Vagina (tissue), 2 donors: ENCODE measurements around the gene TAF7L. TPM values are rescaled to one million over a fixed set of nuclear protein-coding genes. Genes with fewer than 3 reads are reported as not detected.

Experiments
- DNase-seq, 2 donors: peaks; one replicate each; pipeline ENCODE4 v3.0.0-alpha.2; 2017; ENCODE audit errors: extremely low spot score in 2 of 2
- H3K27ac ChIP-seq: fragments of 200-600 bp; sonication (generic); one replicate; pipeline ENCODE4 v1.5.1; 2019
- H3K27me3 ChIP-seq: fragments of 200-600 bp; sonication (generic); one replicate; pipeline ENCODE4 v1.5.1; 2019
- H3K36me3 ChIP-seq, 2 donors: fragments of 200-600 bp; sonication (generic); one replicate each; pipeline ENCODE4 v1.5.1; 2017 to 2019
- H3K4me1 ChIP-seq: fragments of 200-600 bp; sonication (generic); one replicate; pipeline ENCODE4 v1.5.1; 2019
- H3K4me3 ChIP-seq, 2 donors: fragments of 200-600 bp; sonication (generic); 1 replicate in 1 of 2; 2 replicates in 1 of 2; pipeline ENCODE4 v1.5.1; 2016 to 2019
- H3K9me3 ChIP-seq: fragments of 200-600 bp; sonication (generic); one replicate; pipeline ENCODE4 v1.5.1; 2019
- POLR2A ChIP-seq, 2 donors: fragments of 450-650 bp; IDR thresholded peaks; one replicate each; pipeline ENCODE4 v1.6.1; 2017; ENCODE audit warnings: antibody characterized with exemption in 2 of 2, mild to moderate bottlenecking in 2 of 2, moderate library complexity in 2 of 2
- POLR2AphosphoS5 ChIP-seq, 2 donors: sonication (generic); formaldehyde crosslinking; IDR thresholded peaks; one replicate each; pipeline ENCODE4 v1.9.0; 2017; ENCODE audit warnings: antibody characterized with exemption in 2 of 2, mild to moderate bottlenecking in 2 of 2, low read depth in 1 of 2; ENCODE audit not compliant: insufficient read depth in 1 of 2
- intact Hi-C: fragments of 100-400 bp; cut with DNase I; formaldehyde crosslinking; loops from one replicate; pipeline ENCODE4 v1.15.1; 2023
- total RNA-seq: library from RNA; depleted of rRNA; stranded (reverse); fragments of >200 nt; gene quantifications from one replicate; pipeline ENCODE4 v1.2.3, GENCODE V29; 2016
- TF ChIP-seq, protein P1 (sequence below), 3 experiments: fragments of 450-650 bp in 2 of 3; fragments of 200-600 bp in 1 of 3; sonication (generic) in 1 of 3; IDR thresholded peaks; one replicate each; pipeline ENCODE4 v1.5.1; 2017 to 2019; ENCODE audit warnings: antibody characterized with exemption in 3 of 3, mild to moderate bottlenecking in 2 of 3, moderate library complexity in 2 of 3

Gene TAF7L
- total RNA-seq, 1 donor from 2014 or later: 2.5 TPM

DNA sequence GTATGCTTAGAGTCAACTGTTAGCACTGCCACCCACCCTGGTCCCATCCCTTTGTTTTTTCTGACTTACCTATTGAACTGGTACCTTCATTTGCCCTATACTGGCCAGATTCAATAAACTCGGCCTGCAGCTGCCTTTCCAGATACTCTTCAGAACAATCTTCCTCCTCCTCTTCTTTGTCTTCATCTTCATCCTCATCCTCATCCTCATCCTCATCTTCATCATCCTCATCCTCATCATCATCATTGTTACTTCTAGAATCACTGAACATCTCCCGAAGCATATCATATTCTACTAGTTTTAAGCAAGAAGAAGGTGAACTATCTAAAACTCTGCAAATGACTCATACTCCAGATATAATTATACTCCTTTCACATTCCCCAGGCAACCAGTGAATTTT is 14.9 kb downstream of the TAF7L start:
- no peaks in the 10 kb centered on the region for H3K27me3 ChIP-seq
- TF ChIP-seq POLR2A (IDR thresholded peaks at IDR 0.05) (no peak), POLR2AphosphoS5 (IDR thresholded peaks at IDR 0.05; ENCODE audit: insufficient read depth in 1 of 2, low read depth in 1 of 2) (no peak)
- TF ChIP-seq, protein P1, sequence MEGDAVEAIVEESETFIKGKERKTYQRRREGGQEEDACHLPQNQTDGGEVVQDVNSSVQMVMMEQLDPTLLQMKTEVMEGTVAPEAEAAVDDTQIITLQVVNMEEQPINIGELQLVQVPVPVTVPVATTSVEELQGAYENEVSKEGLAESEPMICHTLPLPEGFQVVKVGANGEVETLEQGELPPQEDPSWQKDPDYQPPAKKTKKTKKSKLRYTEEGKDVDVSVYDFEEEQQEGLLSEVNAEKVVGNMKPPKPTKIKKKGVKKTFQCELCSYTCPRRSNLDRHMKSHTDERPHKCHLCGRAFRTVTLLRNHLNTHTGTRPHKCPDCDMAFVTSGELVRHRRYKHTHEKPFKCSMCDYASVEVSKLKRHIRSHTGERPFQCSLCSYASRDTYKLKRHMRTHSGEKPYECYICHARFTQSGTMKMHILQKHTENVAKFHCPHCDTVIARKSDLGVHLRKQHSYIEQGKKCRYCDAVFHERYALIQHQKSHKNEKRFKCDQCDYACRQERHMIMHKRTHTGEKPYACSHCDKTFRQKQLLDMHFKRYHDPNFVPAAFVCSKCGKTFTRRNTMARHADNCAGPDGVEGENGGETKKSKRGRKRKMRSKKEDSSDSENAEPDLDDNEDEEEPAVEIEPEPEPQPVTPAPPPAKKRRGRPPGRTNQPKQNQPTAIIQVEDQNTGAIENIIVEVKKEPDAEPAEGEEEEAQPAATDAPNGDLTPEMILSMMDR (IDR thresholded peaks at IDR 0.05): no peak
- no peak for DNase-seq
- no peaks in the 10 kb centered on the region for H3K4me1 ChIP-seq
- H3K36me3 ChIP-seq: no peaks in the 10 kb centered on the region
- intact Hi-C loops: no loop called here
- no peak overlapping the region for H3K4me3 ChIP-seq
- H3K27ac ChIP-seq: no peak overlapping the region
- H3K9me3 ChIP-seq: no peaks in the 10 kb centered on the region

DNA sequence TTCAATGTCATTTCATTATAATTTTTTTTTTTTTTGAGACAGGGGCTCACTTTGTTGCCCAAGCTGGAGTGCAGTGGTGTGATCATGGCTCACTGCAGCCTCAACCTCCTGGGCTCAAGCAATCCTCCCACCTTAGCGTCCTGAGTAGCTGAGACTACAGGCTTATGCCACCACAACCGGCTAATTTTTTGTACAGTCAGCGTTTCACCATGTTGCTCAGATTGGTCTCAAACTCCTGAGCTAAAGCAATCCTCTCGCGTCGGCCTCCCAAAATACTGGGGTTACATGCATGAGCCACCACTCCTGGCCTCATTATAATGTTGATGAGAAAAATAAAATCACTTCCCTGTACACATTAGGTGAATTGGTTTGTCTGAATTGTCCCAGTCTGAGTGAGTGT is 16.9 kb downstream of the TAF7L start:
- Histone ChIP-seq H3K9me3 (no peaks in the 10 kb centered on the region), H3K27ac (no peak overlapping the region), H3K27me3 (no peaks in the 10 kb centered on the region), H3K36me3 (no peaks in the 10 kb centered on the region), H3K4me1 (no peaks in the 10 kb centered on the region), H3K4me3 (no peak overlapping the region)
- no peak for TF ChIP-seq POLR2AphosphoS5 (IDR thresholded peaks at IDR 0.05; ENCODE audit: insufficient read depth in 1 of 2, low read depth in 1 of 2)
- no peak for TF ChIP-seq POLR2A (IDR thresholded peaks at IDR 0.05)
- TF ChIP-seq, protein P1 (IDR thresholded peaks at IDR 0.05): no peak
- intact Hi-C loops: no loop called here
- DNase-seq: no peak

DNA sequence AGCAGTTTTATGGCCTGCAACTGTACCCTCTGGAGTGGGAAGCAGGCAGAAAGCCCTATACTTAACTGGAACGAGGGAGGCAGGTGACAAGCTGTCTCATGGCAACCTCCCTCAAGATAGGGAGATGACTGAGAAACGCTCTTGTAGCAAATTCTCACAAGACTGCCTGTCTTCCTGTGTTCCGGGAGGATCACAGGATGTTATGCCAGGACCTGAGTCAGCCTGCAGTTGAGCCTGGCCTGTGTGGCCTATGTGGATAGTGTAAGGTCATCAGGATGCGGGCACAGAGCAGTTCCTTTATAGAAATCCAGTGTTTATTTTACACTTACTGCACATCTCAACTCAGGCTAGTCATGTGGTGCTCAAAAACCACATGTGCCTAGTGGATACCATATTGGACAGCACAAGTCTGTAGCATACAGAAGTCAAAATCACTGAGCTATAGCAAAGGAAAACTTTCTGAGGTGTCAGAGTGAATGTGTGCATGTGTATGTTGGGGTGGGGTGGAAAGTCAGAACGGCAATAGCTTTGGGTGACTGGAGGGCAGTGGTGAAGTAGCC is 25.2 kb downstream of the TAF7L start:
- intact Hi-C loops: no loop called here
- Histone ChIP-seq H3K27ac (no peak overlapping the region), H3K4me1 (no peaks in the 10 kb centered on the region), H3K36me3 (no peaks in the 10 kb centered on the region), H3K9me3 (no peaks in the 10 kb centered on the region), H3K27me3 (no peaks in the 10 kb centered on the region), H3K4me3 (no peak overlapping the region)
- TF ChIP-seq POLR2A (IDR thresholded peaks at IDR 0.05) (no peak), POLR2AphosphoS5 (IDR thresholded peaks at IDR 0.05; ENCODE audit: insufficient read depth in 1 of 2, low read depth in 1 of 2) (no peak)
- TF ChIP-seq, protein P1 (IDR thresholded peaks at IDR 0.05): no peak
- DNase-seq: no peak

DNA sequence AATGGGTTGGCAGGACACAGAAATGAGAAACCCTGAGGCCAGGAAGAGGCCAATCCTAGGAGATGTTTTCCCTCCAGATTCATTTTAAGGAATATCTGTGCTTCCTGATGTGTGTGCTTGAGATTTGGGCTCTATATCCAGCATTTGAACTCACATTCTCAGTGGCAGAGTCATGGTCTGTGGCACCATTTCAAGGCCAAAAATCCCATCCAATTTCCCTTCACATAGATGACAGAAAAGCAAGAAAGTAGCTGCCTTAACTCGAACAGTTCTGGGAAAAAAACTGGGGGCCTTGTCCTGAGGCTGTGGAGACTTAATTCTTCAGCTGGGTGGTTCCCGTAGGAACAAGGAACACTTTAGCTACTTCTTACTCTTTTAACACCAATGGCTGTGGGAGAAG is 27.4 kb downstream of the TAF7L start:
- TF ChIP-seq POLR2AphosphoS5 (IDR thresholded peaks at IDR 0.05; ENCODE audit: insufficient read depth in 1 of 2, low read depth in 1 of 2) (no peak), POLR2A (IDR thresholded peaks at IDR 0.05) (no peak)
- TF ChIP-seq, protein P1 (IDR thresholded peaks at IDR 0.05): no peak
- Histone ChIP-seq H3K27me3 (no peaks in the 10 kb centered on the region), H3K27ac (no peak overlapping the region), H3K4me3 (no peak overlapping the region), H3K4me1 (no peaks in the 10 kb centered on the region), H3K36me3 (no peaks in the 10 kb centered on the region), H3K9me3 (no peaks in the 10 kb centered on the region)
- intact Hi-C loops: no loop called here
- no peak for DNase-seq

DNA sequence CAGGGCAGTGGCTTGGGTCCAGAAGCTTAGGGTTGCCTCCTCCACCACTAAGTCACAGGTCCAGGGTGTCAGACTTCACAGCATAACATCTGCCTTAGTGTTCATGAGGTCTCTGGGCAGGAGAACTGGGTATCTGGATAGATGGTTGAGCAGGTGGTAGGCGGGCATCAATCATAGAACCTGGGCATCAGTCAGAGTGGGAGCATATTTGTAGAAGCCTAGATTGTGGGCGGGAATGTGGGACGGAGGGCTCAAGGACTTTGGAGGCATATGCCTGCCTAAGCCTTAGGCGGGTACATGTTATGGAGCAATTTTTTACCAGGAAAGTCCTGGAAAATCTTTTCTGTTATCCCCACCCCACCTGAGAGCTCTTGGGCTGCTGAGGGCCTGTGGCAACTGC is 28.5 kb downstream of the TAF7L start:
- no peak overlapping the region for H3K4me3 ChIP-seq
- H3K9me3 ChIP-seq: no peaks in the 10 kb centered on the region
- no peak for DNase-seq
- intact Hi-C loops: no loop called here
- no peak overlapping the region for H3K27ac ChIP-seq
- H3K36me3 ChIP-seq: no peaks in the 10 kb centered on the region
- TF ChIP-seq POLR2A (IDR thresholded peaks at IDR 0.05) (no peak), POLR2AphosphoS5 (IDR thresholded peaks at IDR 0.05; ENCODE audit: insufficient read depth in 1 of 2, low read depth in 1 of 2) (no peak)
- TF ChIP-seq, protein P1 (IDR thresholded peaks at IDR 0.05): no peak
- H3K27me3 ChIP-seq: no peaks in the 10 kb centered on the region
- H3K4me1 ChIP-seq: no peaks in the 10 kb centered on the region
